ENCODE results near the gene ZWILCH. TPM values are rescaled to one million over a fixed set of nuclear protein-coding genes. Genes with fewer than 3 reads are reported as not detected.

ZWILCH gene
- total and polyA plus RNA-seq, 9 of the 15 experiments (the other 6 are each of a cell fraction or from before 2014, with no cell fraction given), result 32.8 to 94.2 (median 52.1) TPM

- H3K4me3 ChIP-seq, result no peak overlapping the region
- no peak for ATAC-seq
- H2AFZ ChIP-seq (ENCODE audit: low read depth, low read length), result no peak overlapping the region
- no TSS peak for BruUV-seq (replicated peaks)
- intact Hi-C loops (cut with micrococcal nuclease), result no loop called here
- no peak overlapping the region for H3K4me2 ChIP-seq (ENCODE audit: insufficient read depth, low read length)
- 79% methylated on average over 6 of the region's 6 CpGs for WGBS (ENCODE audit: insufficient coverage, low coverage, missing lambda C conversion rate)
- peaks cover 4 to 5% of the 10 kb centered on the region in 2 experiments; a peak in 3 of 5 replicates for H3K4me1 ChIP-seq (replicated peaks in 1 of 2; ENCODE audit: control insufficient read depth in 2 of 2, insufficient read depth in 2 of 2, low read length in 2 of 2)
- CTCF ChIA-PET (ENCODE audit: low intra/inter-chr PET ratio), result no interaction called here
- no peaks in the 10 kb centered on the region for H4K20me1 ChIP-seq (replicated peaks; ENCODE audit: control insufficient read depth, insufficient read depth, low read length)
- POLR2A ChIA-PET, result interaction anchor here (0.6 to 1.5 kb wide), 6 partner anchors 9 to 1032 kb away, joined by 3 to 7 read pairs (median 3); partner anchors contain the start of genes C15orf61 and SNAPC5
- H3K36me3 ChIP-seq (ENCODE audit: control insufficient read depth, insufficient read depth, low read length), result peaks cover 92% of the 10 kb centered on the region
- in situ Hi-C loops (cut with MboI), result no loop called here
- no peaks in the 10 kb centered on the region for H3K27me3 ChIP-seq (ENCODE audit: control insufficient read depth in 2 of 2, insufficient read depth in 2 of 2, low read length in 2 of 2)
- H3K79me2 ChIP-seq (ENCODE audit: control insufficient read depth, insufficient read depth, low read length), result peaks cover 4% of the 10 kb centered on the region; the same call in 1 of the 3 replicates
- no peak overlapping the region for H3K27ac ChIP-seq (ENCODE audit: extremely low read depth, low read depth, low read length)
- no peaks in the 10 kb centered on the region for H3K9me1 ChIP-seq (ENCODE audit: control insufficient read depth, insufficient read depth, low read length)
- no peaks in the 10 kb centered on the region for H3K9me3 ChIP-seq (replicated peaks; ENCODE audit: control insufficient read depth, insufficient read depth, low read depth, low read length)
- no peak for FAIRE-seq
- DNase-seq (ENCODE audit: extremely low read depth in 1 of 4, low spot score in 3 of 4), result no peak
- TF ChIP-seq, protein P1, sequence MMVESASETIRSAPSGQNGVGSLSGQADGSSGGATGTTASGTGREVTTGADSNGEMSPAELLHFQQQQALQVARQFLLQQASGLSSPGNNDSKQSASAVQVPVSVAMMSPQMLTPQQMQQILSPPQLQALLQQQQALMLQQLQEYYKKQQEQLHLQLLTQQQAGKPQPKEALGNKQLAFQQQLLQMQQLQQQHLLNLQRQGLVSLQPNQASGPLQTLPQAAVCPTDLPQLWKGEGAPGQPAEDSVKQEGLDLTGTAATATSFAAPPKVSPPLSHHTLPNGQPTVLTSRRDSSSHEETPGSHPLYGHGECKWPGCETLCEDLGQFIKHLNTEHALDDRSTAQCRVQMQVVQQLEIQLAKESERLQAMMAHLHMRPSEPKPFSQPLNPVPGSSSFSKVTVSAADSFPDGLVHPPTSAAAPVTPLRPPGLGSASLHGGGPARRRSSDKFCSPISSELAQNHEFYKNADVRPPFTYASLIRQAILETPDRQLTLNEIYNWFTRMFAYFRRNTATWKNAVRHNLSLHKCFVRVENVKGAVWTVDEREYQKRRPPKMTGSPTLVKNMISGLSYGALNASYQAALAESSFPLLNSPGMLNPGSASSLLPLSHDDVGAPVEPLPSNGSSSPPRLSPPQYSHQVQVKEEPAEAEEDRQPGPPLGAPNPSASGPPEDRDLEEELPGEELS (CRISPR knock-in tag; IDR thresholded peaks at IDR 0.05; ENCODE audit: borderline replicate concordance), result no peak
- TF ChIP-seq ADNP (tag; IDR thresholded peaks at IDR 0.05), result no peak
- no peak for TF ChIP-seq ZNF830 (CRISPR knock-in tag; IDR thresholded peaks at IDR 0.05)
- no peak for TF ChIP-seq ZFP91 (CRISPR knock-in tag; IDR thresholded peaks at IDR 0.05)
- H3K9ac ChIP-seq (ENCODE audit: insufficient read depth in 1 of 2, low read depth in 2 of 2, low read length in 2 of 2), result no peak overlapping the region
These were observed 15.8 kb upstream of the ZWILCH start for GRCh38 chr15:66489179-66489791.
